ENCODE measurements around the gene PTOV1.
"Not testable (repeated sequence)": the region's sequence is repeated elsewhere in the genome, so short reads cannot be mapped to it uniquely, and the experiment has no call there.

Gene PTOV1

GRCh38 chr19:49818649-49819370 lies 32.1 kb upstream of the PTOV1 start:
- no peak for DNase-seq

GRCh38 chr19:49819452-49820115 lies 31.4 kb upstream of the PTOV1 start:
- not testable (repeated sequence) for DNase-seq

- no peak for DNase-seq
Measured at GRCh38 chr19:49820125-49820524, 30.8 kb upstream of the PTOV1 start.

GRCh38 chr19:49823472-49823871 lies 27.5 kb upstream of the PTOV1 start:
- no peak for DNase-seq

- DNase-seq, result no peak
Measured at GRCh38 chr19:49824662-49825061, 26.3 kb upstream of the PTOV1 start.

GRCh38 chr19:49827034-49827433 lies 23.9 kb upstream of the PTOV1 start:
- no peak for DNase-seq

GRCh38 chr19:49829200-49829599 lies 21.8 kb upstream of the PTOV1 start:
- DNase-seq, result no peak

- no peak for DNase-seq
Measured at GRCh38 chr19:49829721-49830120, 21.2 kb upstream of the PTOV1 start.

- no peak for DNase-seq
Measured at GRCh38 chr19:49830766-49831165, 20.2 kb upstream of the PTOV1 start.

GRCh38 chr19:49831592-49831991 lies 19.4 kb upstream of the PTOV1 start:
- no peak for DNase-seq

GRCh38 chr19:49832556-49832955 lies 18.4 kb upstream of the PTOV1 start:
- DNase-seq, result no peak

- DNase-seq, result no peak
Measured at GRCh38 chr19:49833599-49833998, 17.4 kb upstream of the PTOV1 start.

- DNase-seq, result no peak
Measured at GRCh38 chr19:49835562-49835961, 15.4 kb upstream of the PTOV1 start.

GRCh38 chr19:49836176-49837008 lies 14.6 kb upstream of the PTOV1 start:
- DNase-seq, result no peak

- no peak for DNase-seq
Measured at GRCh38 chr19:49837009-49837310, 14.0 kb upstream of the PTOV1 start.

GRCh38 chr19:49837425-49837824 lies 13.5 kb upstream of the PTOV1 start:
- no peak for DNase-seq

- no peak for DNase-seq
Measured at GRCh38 chr19:49838885-49839588, 11.9 kb upstream of the PTOV1 start.

- no peak for DNase-seq
Measured at GRCh38 chr19:49839713-49840112, 11.2 kb upstream of the PTOV1 start.

- DNase-seq, result no peak
Measured at GRCh38 chr19:49840321-49840720, 10.6 kb upstream of the PTOV1 start.

GRCh38 chr19:49840736-49841249 lies 10.2 kb upstream of the PTOV1 start:
- no peak for DNase-seq

- DNase-seq, result no peak
Measured at GRCh38 chr19:49843265-49843664, 7.7 kb upstream of the PTOV1 start.

- no peak for DNase-seq
Measured at GRCh38 chr19:49844138-49845095, 6.5 kb upstream of the PTOV1 start.

Data from activated naive CD4-positive, alpha-beta T cell (primary cell).